Measurements from ENCODE around the gene MEGF8. TPM values are rescaled to one million over a fixed set of nuclear protein-coding genes. Genes with fewer than 3 reads are reported as not detected.
A peak's percentile ranks its signal among the peaks of the same experiment; 100 is the strongest.

MEGF8 gene
- total and polyA plus RNA-seq, 2 donors (not counting 3 experiments of a cell fraction or from before 2014, with no cell fraction given): 20.6 to 39.6 TPM

GRCh38 chr19:42422901-42423461, 97.5 kb downstream of the MEGF8 start:
- CTCF ChIA-PET: interaction anchor here (0.7 to 3.7 kb wide), 7 partner anchors 10 to 1959 kb away, joined by 3 to 28 read pairs (median 15); no protein-coding TSS in a partner anchor
- intact Hi-C loops (cut with micrococcal nuclease): loop anchor here (1.0 kb wide), 3 partner anchors 10 to 26 kb away; no protein-coding TSS in a partner anchor
- FAIRE-seq: peak; percentile 52

DNA sequence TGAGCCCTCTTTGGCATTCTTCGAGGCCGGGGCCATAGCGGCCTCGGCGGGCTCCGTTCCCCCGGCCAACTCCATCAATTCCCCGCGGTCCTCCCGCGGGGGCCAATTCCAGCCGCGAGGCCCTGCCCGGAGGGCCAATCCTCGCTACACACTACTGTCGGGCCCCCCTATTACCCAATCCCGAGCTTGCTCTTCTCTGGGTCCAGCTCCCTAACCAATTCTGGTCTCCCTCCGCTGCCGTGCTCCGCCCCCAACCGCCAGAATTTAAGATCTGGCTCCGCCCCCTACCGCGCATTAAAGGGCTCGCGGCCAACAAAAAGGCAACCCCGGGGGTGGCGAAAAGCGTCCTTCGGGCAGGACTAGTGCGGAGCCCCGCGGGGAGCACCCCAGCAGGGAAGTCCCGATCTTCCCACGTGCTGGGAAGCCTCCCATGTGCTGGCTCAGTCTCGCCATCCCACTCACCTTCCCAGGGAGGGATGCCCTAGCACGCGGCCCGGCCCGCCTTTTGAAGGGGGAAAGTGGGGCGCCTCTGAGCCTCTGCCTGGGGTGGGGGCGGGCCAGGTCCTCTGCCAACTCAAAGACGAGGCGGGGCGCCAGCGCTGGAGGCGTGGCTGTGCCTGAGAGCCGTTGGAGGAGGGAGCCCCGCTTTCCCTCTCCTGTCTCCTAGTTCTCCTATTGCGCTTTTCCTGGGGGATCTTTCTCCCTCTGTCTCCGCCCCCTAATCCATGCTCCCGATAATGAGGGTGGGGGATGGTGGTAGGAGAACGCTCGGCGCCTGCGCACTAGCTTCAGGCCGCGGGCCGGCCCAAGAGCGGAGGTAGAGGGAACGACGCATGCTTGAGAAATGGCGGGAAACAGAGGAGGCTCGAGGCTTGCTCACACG, 98.3 kb downstream of the MEGF8 start:
- Histone ChIP-seq H3K27me3 (ENCODE audit: control insufficient read depth in 2 of 2, insufficient read depth in 2 of 2, low read length in 2 of 2) (no peaks in the 10 kb centered on the region), H3K4me2 (ENCODE audit: insufficient read depth, low read length) (peak overlapping the region; percentile 81), H3K9me1 (replicated peaks; ENCODE audit: control insufficient read depth, extremely low read depth, insufficient read depth, low read length) (no peaks in the 10 kb centered on the region), H3K4me1 (ENCODE audit: control insufficient read depth, extremely low read depth, insufficient read depth, low read length) (peaks cover 29% of the 10 kb centered on the region), H2AFZ (ENCODE audit: low read depth, low read length) (peak overlapping the region; percentile 97), H3K9ac (replicated peaks; ENCODE audit: extremely low read depth, insufficient read depth, low read length) (peak overlapping the region; percentile 27), H3K27ac (ENCODE audit: insufficient read depth, low read depth, low read length) (peak overlapping the region; percentile 55), H3K36me3 (ENCODE audit: control insufficient read depth in 2 of 2, extremely low read depth in 1 of 2, insufficient read depth in 2 of 2, low read length in 2 of 2) (no peaks in the 10 kb centered on the region), H3K9me3 (replicated peaks; ENCODE audit: control insufficient read depth, insufficient read depth, low read length) (no peaks in the 10 kb centered on the region), H3K4me3 (replicated peaks in 1 of 3; ENCODE audit: insufficient read depth in 1 of 3, low read depth in 1 of 3, low read length in 3 of 3) (peak overlapping the region; percentile 25 to 52 (median 49)), H4K20me1 (replicated peaks; ENCODE audit: control insufficient read depth, extremely low read depth, insufficient read depth, low read length) (no peaks in the 10 kb centered on the region), H3K79me2 (ENCODE audit: control insufficient read depth, insufficient read depth, low read length) (no peaks in the 10 kb centered on the region)
- DNase-seq (ENCODE audit: low read depth, low spot score) (peak; percentile 88), FAIRE-seq (peak; percentile 91)
- TSS peak; percentile 12 for BruUV-seq (replicated peaks)
- intact Hi-C loops (cut with micrococcal nuclease): loop anchor here (1.0 kb wide), 3 partner anchors 10 to 26 kb away; no protein-coding TSS in a partner anchor
- POLR2A ChIA-PET: interaction anchor here (0.7 kb wide), 1 partner anchor 181 kb away, joined by 3 read pairs; the partner anchor contains the start of gene GSK3A
- TF ChIP-seq JUN (IDR thresholded peaks at IDR 0.05; ENCODE audit: borderline replicate concordance, insufficient read depth, insufficient read length, low read depth) (no peak), FOS (IDR thresholded peaks at IDR 0.05; ENCODE audit: borderline replicate concordance, insufficient read depth, low read length) (no peak), CTCF (IDR thresholded peaks at IDR 0.05; ENCODE audit: extremely low read depth in 1 of 2, insufficient read depth in 1 of 2, low read depth in 1 of 2, low read length in 2 of 2) (no peak), EZH2 (IDR thresholded peaks at IDR 0.05; ENCODE audit: borderline replicate concordance, low read depth, low read length, severe bottlenecking) (no peak), POLR2A (IDR thresholded peaks at IDR 0.05; ENCODE audit: low read depth, low read length) (no peak), POLR2AphosphoS5 (IDR thresholded peaks at IDR 0.05; ENCODE audit: insufficient read depth, low read depth, low read length) (no peak), GATA2 (IDR thresholded peaks at IDR 0.05; ENCODE audit: insufficient read depth, insufficient read length, low read depth, low read length) (no peak), MYC (IDR thresholded peaks at IDR 0.05; ENCODE audit: low read depth, low read length) (no peak)
- TF ChIP-seq, protein P1, sequence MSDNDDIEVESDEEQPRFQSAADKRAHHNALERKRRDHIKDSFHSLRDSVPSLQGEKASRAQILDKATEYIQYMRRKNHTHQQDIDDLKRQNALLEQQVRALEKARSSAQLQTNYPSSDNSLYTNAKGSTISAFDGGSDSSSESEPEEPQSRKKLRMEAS (IDR thresholded peaks at IDR 0.05; ENCODE audit: insufficient read depth, insufficient read length): peak; percentile 63
- CTCF ChIA-PET: interaction anchor here (0.7 to 3.7 kb wide), 8 partner anchors 9 to 1959 kb away, joined by 3 to 28 read pairs (median 11); no protein-coding TSS in a partner anchor
- dilution Hi-C loops (cut with MboI; ENCODE audit: extremely low pct_ligation_motif_present, low sequenced_read_pairs): no loop called here

More at GRCh38 chr19:42422901-42423461, 97.5 kb downstream of the MEGF8 start:
- Histone ChIP-seq H3K9me1 (replicated peaks; ENCODE audit: control insufficient read depth, extremely low read depth, insufficient read depth, low read length) (no peaks in the 10 kb centered on the region), H4K20me1 (replicated peaks; ENCODE audit: control insufficient read depth, extremely low read depth, insufficient read depth, low read length) (no peaks in the 10 kb centered on the region), H3K27me3 (ENCODE audit: control insufficient read depth in 2 of 2, insufficient read depth in 2 of 2, low read length in 2 of 2) (no peaks in the 10 kb centered on the region), H3K36me3 (ENCODE audit: control insufficient read depth in 2 of 2, extremely low read depth in 1 of 2, insufficient read depth in 2 of 2, low read length in 2 of 2) (no peaks in the 10 kb centered on the region), H3K4me3 (replicated peaks in 1 of 3; ENCODE audit: insufficient read depth in 1 of 3, low read depth in 1 of 3, low read length in 3 of 3) (peak overlapping the region; percentile 25 to 52 (median 49)), H2AFZ (ENCODE audit: low read depth, low read length) (peak overlapping the region; percentile 79), H3K4me2 (ENCODE audit: insufficient read depth, low read length) (peak overlapping the region; percentile 81), H3K9ac (replicated peaks; ENCODE audit: extremely low read depth, insufficient read depth, low read length) (peak overlapping the region; percentile 27), H3K4me1 (ENCODE audit: control insufficient read depth, extremely low read depth, insufficient read depth, low read length) (peaks cover 29% of the 10 kb centered on the region), H3K27ac (ENCODE audit: insufficient read depth, low read depth, low read length) (peak overlapping the region; percentile 55), H3K79me2 (ENCODE audit: control insufficient read depth, insufficient read depth, low read length) (no peaks in the 10 kb centered on the region), H3K9me3 (replicated peaks; ENCODE audit: control insufficient read depth, insufficient read depth, low read length) (no peaks in the 10 kb centered on the region)
- dilution Hi-C loops (cut with MboI; ENCODE audit: extremely low pct_ligation_motif_present, low sequenced_read_pairs): no loop called here
- POLR2A ChIA-PET: interaction anchor here (0.7 kb wide), 1 partner anchor 180 kb away, joined by 3 read pairs; the partner anchor contains the start of gene GSK3A
- TF ChIP-seq POLR2AphosphoS5 (IDR thresholded peaks at IDR 0.05; ENCODE audit: insufficient read depth, low read depth, low read length) (no peak), GATA2 (IDR thresholded peaks at IDR 0.05; ENCODE audit: insufficient read depth, insufficient read length, low read depth, low read length) (no peak), POLR2A (IDR thresholded peaks at IDR 0.05; ENCODE audit: low read depth, low read length) (peak; percentile 22)
- no TSS peak for BruUV-seq (replicated peaks)
- DNase-seq (ENCODE audit: low read depth, low spot score): no peak

Data from endothelial cell of umbilical vein (primary cell).